Neutrophil (primary cell): ENCODE results near the gene CDC14A.

Experiments
- H3K27ac ChIP-seq: fragments of 200-600 bp; sonication (generic); 2 replicates; pipeline ENCODE4 v1.5.1; 2016; ENCODE audit warnings: mild to moderate bottlenecking, moderate library complexity
- H3K27me3 ChIP-seq: fragments of 200-600 bp; sonication (generic); 2 replicates; pipeline ENCODE4 v1.6.0; 2016; ENCODE audit warnings: mild to moderate bottlenecking
- H3K36me3 ChIP-seq: fragments of 200-600 bp; sonication (generic); 2 replicates; pipeline ENCODE4 v1.5.1; 2017
- H3K4me1 ChIP-seq, 2 experiments: fragments of 200-600 bp in 1 of 2; sonication (generic) in 1 of 2; 1 replicate in 1 of 2; 2 replicates in 1 of 2; pipeline versions ENCODE4 v1.5.1 to v1.6.1; 2013 to 2016; ENCODE audit warnings: low read depth in 1 of 2, low read length in 1 of 2, mild to moderate bottlenecking in 1 of 2, moderate library complexity in 1 of 2; ENCODE audit not compliant: control insufficient read depth in 1 of 2, insufficient read depth in 1 of 2
- H3K4me3 ChIP-seq, 2 experiments: fragments of 200-600 bp in 1 of 2; sonication (generic) in 1 of 2; 1 replicate in 1 of 2; 2 replicates in 1 of 2; pipeline ENCODE4 v1.5.1; 2013 to 2016; ENCODE audit warnings: low read depth in 1 of 2, low read length in 1 of 2, mild to moderate bottlenecking in 1 of 2, moderate library complexity in 1 of 2
- H3K9me3 ChIP-seq: fragments of 200-600 bp; sonication (generic); 2 replicates; pipeline ENCODE4 v1.5.1; 2016
- CTCF ChIP-seq: fragments of 200-600 bp; sonication (generic); IDR thresholded peaks from 2 replicates; pipeline ENCODE4 v1.5.1; 2016; ENCODE audit warnings: antibody characterized with exemption

Gene CDC14A

GRCh38 chr1:100434831-100435230, 82.5 kb downstream of the CDC14A start:
- Histone ChIP-seq H3K27me3 (no peaks in the 10 kb centered on the region), H3K36me3 (peaks cover 6% of the 10 kb centered on the region), H3K4me1 (no peaks in the 10 kb centered on the region), H3K4me3 (no peak overlapping the region), H3K9me3 (no peaks in the 10 kb centered on the region), H3K27ac (no peak overlapping the region)
- TF ChIP-seq CTCF: no peak

- peaks cover 10% of the 10 kb centered on the region for H3K36me3 ChIP-seq
- H3K27me3 ChIP-seq: no peaks in the 10 kb centered on the region
- H3K27ac ChIP-seq: no peak overlapping the region
- H3K4me1 ChIP-seq: no peaks in the 10 kb centered on the region
- H3K9me3 ChIP-seq: no peaks in the 10 kb centered on the region
- no peak for TF ChIP-seq CTCF
- H3K4me3 ChIP-seq: no peak overlapping the region
Measured at GRCh38 chr1:100438375-100438774, 86.1 kb downstream of the CDC14A start.

GRCh38 chr1:100438789-100439188, 86.5 kb downstream of the CDC14A start:
- H3K36me3 ChIP-seq: peaks cover 10% of the 10 kb centered on the region
- no peak for TF ChIP-seq CTCF
- H3K4me1 ChIP-seq: peaks cover 0 to 4% of the 10 kb centered on the region in 2 experiments
- no peaks in the 10 kb centered on the region for H3K9me3 ChIP-seq
- no peak overlapping the region for H3K27ac ChIP-seq
- no peaks in the 10 kb centered on the region for H3K27me3 ChIP-seq
- no peak overlapping the region for H3K4me3 ChIP-seq

GRCh38 chr1:100440075-100440809, 87.9 kb downstream of the CDC14A start:
- Histone ChIP-seq H3K27me3 (no peaks in the 10 kb centered on the region), H3K27ac (no peak overlapping the region), H3K9me3 (no peaks in the 10 kb centered on the region), H3K4me3 (no peak overlapping the region), H3K4me1 (peaks cover 0 to 10% of the 10 kb centered on the region in 2 experiments), H3K36me3 (peaks cover 10% of the 10 kb centered on the region)
- TF ChIP-seq CTCF: no peak

GRCh38 chr1:100441146-100441545, 88.8 kb downstream of the CDC14A start:
- Histone ChIP-seq H3K4me3 (no peak overlapping the region), H3K27me3 (no peaks in the 10 kb centered on the region), H3K4me1 (peaks cover 0 to 10% of the 10 kb centered on the region in 2 experiments), H3K36me3 (peaks cover 10% of the 10 kb centered on the region), H3K27ac (no peak overlapping the region), H3K9me3 (no peaks in the 10 kb centered on the region)
- no peak for TF ChIP-seq CTCF
